SIG-M5 treated with dmso at 0.1 percent for 504 hours (cell line): ENCODE measurements around the gene CCDC85C.

Experiments
- DNase-seq: peaks from one replicate; lab custom pipeline; 2025; ENCODE audit not compliant: unreplicated experiment; lab: John Stamatoyannopoulos, UW

Gene CCDC85C

DNA sequence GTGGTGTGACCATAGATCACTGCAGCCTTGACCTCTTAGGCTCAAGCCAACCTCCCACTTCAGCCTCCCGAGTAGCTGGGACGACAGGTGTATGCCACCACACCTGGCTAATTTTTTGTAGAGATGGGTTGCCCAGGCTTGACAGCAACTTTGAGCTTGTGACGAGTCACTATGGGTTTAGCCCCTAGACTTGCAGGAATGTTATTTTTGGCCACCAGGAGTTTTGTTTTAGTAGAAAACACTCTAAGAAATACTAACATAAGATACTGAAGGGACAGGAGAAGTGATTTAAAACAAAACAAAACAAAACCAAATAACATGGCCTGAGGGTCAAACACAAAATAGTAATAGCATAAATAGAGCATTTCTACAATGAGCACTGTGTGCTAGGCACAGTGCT lies 149.8 kb downstream of the CCDC85C start:
- DNase-seq, result no peak

DNA sequence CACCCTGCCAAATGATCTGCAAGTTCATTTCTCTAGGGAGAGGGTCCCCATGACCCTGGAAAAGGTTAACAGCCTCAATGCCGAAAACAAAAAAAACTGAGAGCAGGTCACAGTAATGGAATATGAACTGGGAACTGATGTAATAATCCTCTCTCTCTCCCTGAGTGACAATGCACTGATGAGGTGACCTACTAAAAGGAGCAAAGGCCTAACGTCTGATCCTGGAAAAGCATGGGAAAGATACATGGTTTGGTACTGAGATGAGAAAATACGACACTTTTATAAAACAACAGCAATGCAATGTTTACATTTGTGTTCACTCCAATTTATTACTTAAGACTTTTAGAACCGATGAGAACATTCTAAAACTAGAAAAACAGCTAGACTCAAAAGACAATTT lies 151.0 kb downstream of the CCDC85C start:
- no peak for DNase-seq

DNA sequence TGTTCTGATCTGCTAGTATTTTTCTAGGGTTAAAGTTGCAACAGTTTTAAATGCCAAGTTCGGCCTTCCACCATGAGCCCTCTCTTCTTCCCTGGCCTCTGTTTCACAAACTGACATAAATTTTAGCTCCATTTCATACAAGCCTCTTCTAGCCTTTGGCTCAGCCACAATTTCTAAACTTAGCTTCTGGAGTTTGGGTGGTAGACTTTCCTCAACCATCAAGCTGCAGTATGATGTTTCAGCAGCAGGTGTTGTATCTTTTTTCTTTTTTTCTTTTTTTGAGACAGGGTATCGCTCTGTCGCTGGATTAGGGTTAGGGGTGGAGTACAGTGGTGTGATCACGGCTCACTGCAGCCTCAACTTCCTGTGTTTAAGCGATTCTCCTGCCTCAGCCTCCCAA lies 152.8 kb downstream of the CCDC85C start:
- no peak for DNase-seq

DNA sequence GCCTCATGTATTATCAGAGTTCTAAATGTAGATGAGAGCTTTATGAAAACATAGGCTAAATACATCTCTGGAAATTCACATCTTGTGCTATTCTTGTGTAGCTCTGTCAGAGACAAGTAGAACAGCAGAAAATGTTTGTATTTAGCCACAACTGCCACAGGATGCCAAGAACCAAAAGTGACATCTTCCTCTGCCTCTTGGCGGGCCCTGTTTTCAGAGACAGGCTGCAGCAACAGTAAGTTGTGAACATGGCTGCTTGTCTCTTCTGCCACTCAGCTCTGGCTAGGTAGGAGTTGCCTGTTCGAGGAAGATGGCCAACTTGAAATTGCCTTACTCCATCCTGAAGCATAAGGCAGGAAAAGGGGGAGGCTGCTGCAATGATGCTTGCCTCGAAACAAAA lies 153.7 kb downstream of the CCDC85C start:
- no peak for DNase-seq
